ENCODE data around the gene WNT3A.
"Not testable (repeated sequence)": the region's sequence is repeated elsewhere in the genome, so short reads cannot be mapped to it uniquely, and the experiment has no call there.

The WNT3A gene

GRCh38 chr1:228006786-228007048 lies at the start of gene WNT3A:
WNT3A (plus strand) TSS chr1:228006998; CDS start chr1:228007129, 131 bp downstream.
- DNase-seq (ENCODE audit: low spot score) = no peak

- no peak for DNase-seq (ENCODE audit: low spot score)
These were observed 48.0 kb upstream of the WNT3A start for GRCh38 chr1:227958617-227959324.

- DNase-seq (ENCODE audit: low spot score) = no peak
These were observed 47.4 kb upstream of the WNT3A start for GRCh38 chr1:227959325-227959860.

DNA sequence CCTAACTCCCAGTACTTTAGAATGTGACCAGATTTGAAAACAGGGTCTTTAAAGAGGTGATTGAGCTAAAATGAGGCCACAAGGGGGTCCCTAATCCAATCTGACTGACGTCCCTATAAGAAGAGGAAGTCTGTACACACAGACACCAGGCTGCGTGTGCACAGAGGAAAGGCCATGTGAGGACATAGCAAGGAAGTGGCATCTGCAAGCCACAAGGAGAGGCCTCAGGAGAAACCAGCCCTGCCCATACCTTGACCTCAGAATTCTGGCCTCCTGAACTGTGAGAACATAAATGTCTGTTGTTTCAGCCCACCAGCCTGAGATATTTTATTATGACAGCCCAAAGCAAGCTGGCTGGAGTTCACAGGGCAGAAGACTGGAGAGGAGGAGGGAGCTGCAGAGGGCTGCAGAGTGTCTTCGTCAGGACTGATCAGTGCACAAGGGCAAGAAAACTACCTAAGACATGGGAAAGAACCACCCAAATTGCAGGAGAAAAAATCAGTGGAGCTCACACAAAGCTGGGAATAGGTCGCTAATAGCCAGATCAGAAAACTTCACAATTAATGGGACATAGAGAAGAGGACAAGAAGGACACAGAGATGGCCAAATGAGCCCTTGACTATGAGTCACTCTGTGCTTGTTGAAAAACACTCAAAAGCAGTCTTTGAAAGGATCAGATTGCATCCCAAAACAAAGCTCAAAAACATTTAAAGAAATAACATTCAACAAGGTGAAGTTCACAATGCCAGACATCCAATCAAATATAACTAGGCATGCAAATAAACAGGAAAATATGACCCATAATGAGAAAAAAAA lies 44.9 kb upstream of the WNT3A start:
- peak; percentile 1 for DNase-seq (ENCODE audit: low spot score)

DNA sequence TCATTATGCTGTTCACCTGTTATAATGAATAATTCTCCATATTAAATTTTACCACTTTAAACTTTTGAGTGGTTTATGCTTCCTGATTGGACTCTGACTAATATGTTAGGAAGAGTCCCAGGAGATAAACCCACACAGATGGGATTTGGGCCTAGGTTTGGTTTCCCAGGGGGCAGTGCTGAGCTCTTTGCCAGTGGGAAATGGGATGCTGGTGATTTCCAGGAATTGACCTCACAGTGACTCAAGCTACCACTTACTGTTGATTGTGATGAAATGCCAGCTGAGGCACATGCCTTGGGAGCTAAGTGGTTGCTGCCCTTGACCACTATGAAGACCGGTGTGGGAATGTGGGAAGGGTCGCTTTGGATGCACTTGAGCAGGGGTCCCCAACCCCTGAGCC lies 40.1 kb upstream of the WNT3A start:
- not testable (repeated sequence) for DNase-seq (ENCODE audit: low spot score)

- not testable (repeated sequence) for DNase-seq (ENCODE audit: low spot score)
These were observed 39.0 kb upstream of the WNT3A start for GRCh38 chr1:227967815-227968214.

GRCh38 chr1:227970076-227970995 lies 36.5 kb upstream of the WNT3A start:
- not testable (repeated sequence) for DNase-seq (ENCODE audit: low spot score)

DNA sequence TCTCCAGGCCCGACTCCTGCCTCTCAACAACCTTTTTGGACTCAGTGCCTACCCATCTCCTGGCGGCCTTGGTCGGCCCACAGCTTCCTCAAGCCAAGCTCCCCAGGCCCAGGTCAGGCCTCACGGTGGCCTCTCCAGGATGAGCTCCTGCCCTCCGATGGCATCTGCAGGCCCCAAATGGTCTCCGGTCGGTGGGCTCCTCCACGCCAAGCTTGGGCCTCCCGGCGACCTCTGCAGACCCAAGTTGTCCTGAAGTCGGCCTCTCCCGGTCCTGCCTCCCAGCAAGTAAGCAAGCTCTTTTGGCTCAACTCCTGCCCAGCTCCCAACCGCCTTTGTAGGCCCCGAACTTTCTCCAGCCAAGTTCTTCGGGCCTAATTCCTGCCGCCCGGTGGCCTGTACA lies 35.6 kb upstream of the WNT3A start:
- not testable (repeated sequence) for DNase-seq (ENCODE audit: low spot score)

DNA sequence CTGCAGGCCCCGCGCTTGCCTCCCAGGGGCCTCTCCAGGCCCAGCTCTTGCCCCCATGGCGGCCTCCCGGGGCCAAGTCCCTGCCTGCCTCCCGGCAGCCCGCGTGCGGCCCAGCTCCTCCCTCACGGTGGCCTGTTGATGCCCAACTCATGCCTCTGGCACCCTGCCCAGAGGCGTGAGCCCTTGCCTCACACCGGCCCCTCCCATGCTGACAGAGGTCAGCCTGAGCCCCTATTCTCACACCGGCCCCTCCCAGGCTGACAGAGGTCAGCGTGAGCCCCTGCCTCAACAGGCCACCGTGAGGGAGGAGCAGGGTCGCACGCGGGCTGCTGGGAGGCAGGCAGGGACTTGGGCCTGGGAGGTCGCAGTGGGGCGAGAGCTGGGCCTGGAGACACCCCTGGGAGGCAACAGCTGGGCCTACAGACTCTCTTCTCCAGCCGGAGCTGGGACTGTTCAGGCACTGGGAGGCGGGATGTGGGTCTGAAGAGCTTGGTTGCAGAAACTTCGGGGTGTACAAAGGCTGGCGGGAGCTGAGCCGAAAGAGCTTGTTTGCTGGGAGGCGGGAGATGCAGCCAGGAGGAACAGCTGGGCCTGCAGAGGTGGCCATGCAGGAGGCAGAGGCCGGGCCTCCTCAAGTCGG lies 35.0 kb upstream of the WNT3A start:
- not testable (repeated sequence) for DNase-seq (ENCODE audit: low spot score)

- DNase-seq (ENCODE audit: low spot score) = not testable (repeated sequence)
These were observed 34.5 kb upstream of the WNT3A start for GRCh38 chr1:227972283-227972679.

GRCh38 chr1:227972843-227973374 lies 33.9 kb upstream of the WNT3A start:
- not testable (repeated sequence) for DNase-seq (ENCODE audit: low spot score)

GRCh38 chr1:227973724-227974288 lies 33.0 kb upstream of the WNT3A start:
- DNase-seq (ENCODE audit: low spot score) = not testable (repeated sequence)

DNA sequence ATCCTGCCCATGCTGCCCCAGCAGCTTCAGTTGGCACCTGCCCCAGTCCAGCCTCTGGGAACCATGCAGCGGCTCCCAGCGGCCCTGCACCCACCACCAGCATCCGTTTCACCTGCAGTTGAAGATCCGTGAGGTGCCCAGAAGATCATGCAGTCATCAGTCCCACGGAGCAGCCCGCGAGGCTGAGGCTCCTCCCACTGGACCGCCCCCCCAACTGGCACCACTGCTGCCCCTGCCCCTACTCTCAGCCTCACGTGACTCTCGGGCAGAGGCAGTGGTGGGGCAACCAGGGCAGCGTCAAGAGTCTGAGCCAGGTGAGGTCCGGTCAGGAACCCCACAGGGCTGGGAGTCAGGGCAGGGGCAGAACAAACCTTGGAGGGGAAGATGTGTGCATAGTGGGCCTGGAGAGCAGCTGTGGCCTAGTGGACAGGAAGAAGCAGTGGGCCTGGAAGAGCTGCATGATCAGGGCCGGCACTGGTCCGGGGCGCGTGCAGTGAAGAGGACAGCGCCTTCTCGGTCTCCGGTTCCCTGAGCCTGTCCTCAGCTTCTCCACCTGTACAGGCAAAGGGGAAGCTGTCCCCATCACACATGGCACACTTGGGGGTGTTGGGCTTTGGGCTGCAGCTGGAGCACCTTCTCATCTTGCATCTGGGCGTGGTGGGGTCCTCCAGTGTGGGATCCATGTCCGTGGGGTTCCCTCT lies 31.1 kb upstream of the WNT3A start:
- DNase-seq (ENCODE audit: low spot score) = not testable (repeated sequence)

DNA sequence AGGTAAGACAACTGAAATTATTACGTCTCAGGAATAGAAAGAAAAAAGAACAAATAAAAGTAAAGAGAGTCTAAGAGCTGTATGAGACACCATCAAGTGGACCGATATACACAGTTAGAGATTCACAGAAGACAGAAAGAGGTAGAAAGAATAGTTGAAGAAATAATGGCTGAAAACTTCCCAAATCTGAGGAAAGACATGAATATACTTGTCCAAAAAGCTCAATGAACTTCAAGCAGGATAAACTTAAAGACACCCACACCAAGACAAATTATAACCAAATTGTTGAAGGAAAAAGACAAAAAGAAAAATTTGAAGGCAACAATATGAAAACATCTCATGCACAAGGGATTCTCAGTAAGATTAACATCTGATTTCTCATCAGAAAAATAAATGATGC lies 19.6 kb upstream of the WNT3A start:
- no peak for DNase-seq (ENCODE audit: low spot score)

- DNase-seq (ENCODE audit: low spot score) = no peak
These were observed 12.0 kb upstream of the WNT3A start for GRCh38 chr1:227994632-227995300.

DNA sequence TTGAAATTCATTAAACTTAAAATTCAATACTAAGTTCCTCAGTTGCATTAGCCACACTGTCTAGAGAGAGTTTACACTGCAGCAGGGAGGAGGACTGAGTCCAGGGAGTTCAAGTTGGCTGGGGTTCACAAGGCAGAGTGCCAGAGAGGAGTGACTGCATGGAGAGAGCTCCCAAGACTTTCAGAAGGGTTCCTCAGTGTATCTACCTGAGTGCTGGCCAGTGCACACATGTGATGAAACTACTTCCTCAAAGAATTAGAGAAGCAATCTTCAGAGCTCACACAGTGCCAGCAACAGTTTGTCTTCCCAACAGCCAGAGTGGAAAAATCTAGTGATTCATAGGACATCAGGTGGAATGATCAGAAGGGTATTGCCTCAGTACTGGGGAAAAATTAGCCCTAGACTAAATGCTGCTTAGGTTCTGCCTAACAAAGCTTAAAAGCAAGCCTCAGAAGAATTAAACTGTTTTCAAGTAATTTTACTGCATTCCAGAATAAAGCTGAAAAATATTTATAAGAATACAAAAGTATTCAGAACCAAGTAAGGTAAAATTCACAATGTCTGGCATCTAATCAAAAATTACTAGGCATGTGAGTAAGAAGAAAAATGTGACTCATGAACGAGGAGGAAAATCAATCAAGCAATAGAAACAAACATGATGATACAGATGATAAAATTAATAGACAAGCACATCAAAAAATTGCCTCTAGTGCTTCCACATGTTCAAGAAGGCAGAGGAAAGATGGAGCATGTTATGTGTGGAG lies 10.4 kb upstream of the WNT3A start:
- no peak for DNase-seq (ENCODE audit: low spot score)

GRCh38 chr1:227998374-227999055 lies 8.3 kb upstream of the WNT3A start:
- no peak for DNase-seq (ENCODE audit: low spot score)
